ENCODE measurements around the gene CPNE7. TPM values are rescaled to one million over a fixed set of nuclear protein-coding genes. Genes with fewer than 3 reads are reported as not detected.

CPNE7 gene
- total RNA-seq, 1 donor from 2014 or later: 32.2 TPM

DNA sequence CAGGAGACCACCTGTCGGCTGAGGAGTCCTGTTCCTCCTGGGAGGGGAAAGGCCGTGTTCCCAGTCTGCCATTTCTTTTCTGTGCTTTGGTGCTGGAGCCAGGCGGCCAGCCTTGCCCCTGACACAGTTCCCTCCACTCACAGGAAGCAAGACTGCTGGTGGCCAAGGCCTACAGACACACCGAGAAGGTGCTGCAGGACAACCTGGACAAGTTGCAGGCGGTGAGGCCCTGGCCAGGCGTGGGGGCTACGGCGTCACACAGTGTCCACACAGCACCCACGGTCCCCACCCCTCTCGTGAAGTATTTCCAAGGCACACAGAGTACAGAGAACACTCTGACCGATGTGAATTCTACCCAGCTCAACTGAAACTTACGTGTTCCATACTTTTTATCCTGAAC lies 21.2 kb upstream of the CPNE7 start:
- Mint-ChIP-seq H3K27me3 (ENCODE audit: insufficient read depth) (no peaks in the 10 kb centered on the region), H3K4me3 (no peak overlapping the region), H3K9me3 (no peaks in the 10 kb centered on the region), H3K36me3 (ENCODE audit: low read depth) (peaks cover 20% of the 10 kb centered on the region), H3K4me1 (ENCODE audit: low read depth) (peaks cover 10% of the 10 kb centered on the region), H3K27ac (no peak overlapping the region)
- intact Hi-C loops (cut with micrococcal nuclease): no loop called here
- DNase-seq (ENCODE audit: low spot score): no peak

DNA sequence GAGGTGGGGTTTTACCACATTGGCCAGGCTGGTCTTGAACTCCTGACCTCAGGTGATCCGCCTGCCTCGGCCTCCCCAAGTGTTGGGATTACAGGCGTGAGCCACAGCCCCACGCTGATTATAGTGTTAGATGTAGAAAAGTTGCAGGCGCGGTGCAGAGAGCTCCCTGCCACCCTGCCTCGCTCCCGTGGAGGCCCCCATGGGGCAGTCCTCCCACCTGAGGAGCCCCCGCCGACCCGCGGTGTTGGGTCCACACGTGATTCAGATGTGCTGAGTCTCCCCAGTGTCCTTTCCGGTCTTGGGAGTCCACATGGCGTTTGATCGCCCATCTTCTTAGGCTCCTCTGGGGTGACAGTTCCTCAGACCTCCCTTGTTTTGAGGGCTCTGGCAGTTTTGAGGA lies 20.3 kb upstream of the CPNE7 start:
- H3K4me3 Mint-ChIP-seq: no peak overlapping the region
- no peak overlapping the region for H3K27ac Mint-ChIP-seq
- peaks cover 14% of the 10 kb centered on the region for H3K4me1 Mint-ChIP-seq (ENCODE audit: low read depth)
- intact Hi-C loops (cut with micrococcal nuclease): no loop called here
- no peaks in the 10 kb centered on the region for H3K9me3 Mint-ChIP-seq
- no peaks in the 10 kb centered on the region for H3K27me3 Mint-ChIP-seq (ENCODE audit: insufficient read depth)
- DNase-seq (ENCODE audit: low spot score): no peak
- H3K36me3 Mint-ChIP-seq (ENCODE audit: low read depth): peaks cover 17% of the 10 kb centered on the region

DNA sequence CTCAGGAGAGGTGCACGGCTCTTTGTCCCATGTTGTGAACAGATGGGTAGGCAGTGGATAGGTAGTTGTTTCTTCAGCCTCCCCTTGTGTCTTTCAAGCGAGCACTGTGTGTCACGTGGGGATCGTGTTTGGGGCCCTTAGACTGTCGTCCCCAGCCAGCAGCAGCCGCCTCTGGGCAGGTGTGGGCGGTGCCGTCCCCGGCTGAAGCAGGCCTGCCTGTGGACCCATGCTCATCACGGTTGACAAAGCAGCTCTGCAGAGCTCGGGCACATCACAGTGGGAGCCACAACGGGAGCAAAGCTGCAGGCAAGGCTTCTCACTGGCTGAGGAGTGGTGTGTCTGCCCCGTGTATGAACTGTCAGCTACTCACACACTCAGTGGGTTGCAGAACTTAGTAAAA lies 19.8 kb upstream of the CPNE7 start:
- no peak overlapping the region for H3K4me3 Mint-ChIP-seq
- H3K9me3 Mint-ChIP-seq: no peaks in the 10 kb centered on the region
- DNase-seq (ENCODE audit: low spot score): no peak
- H3K27ac Mint-ChIP-seq: no peak overlapping the region
- H3K4me1 Mint-ChIP-seq (ENCODE audit: low read depth): peaks cover 14% of the 10 kb centered on the region
- H3K27me3 Mint-ChIP-seq (ENCODE audit: insufficient read depth): no peaks in the 10 kb centered on the region
- H3K36me3 Mint-ChIP-seq (ENCODE audit: low read depth): peaks cover 13% of the 10 kb centered on the region
- intact Hi-C loops (cut with micrococcal nuclease): no loop called here

DNA sequence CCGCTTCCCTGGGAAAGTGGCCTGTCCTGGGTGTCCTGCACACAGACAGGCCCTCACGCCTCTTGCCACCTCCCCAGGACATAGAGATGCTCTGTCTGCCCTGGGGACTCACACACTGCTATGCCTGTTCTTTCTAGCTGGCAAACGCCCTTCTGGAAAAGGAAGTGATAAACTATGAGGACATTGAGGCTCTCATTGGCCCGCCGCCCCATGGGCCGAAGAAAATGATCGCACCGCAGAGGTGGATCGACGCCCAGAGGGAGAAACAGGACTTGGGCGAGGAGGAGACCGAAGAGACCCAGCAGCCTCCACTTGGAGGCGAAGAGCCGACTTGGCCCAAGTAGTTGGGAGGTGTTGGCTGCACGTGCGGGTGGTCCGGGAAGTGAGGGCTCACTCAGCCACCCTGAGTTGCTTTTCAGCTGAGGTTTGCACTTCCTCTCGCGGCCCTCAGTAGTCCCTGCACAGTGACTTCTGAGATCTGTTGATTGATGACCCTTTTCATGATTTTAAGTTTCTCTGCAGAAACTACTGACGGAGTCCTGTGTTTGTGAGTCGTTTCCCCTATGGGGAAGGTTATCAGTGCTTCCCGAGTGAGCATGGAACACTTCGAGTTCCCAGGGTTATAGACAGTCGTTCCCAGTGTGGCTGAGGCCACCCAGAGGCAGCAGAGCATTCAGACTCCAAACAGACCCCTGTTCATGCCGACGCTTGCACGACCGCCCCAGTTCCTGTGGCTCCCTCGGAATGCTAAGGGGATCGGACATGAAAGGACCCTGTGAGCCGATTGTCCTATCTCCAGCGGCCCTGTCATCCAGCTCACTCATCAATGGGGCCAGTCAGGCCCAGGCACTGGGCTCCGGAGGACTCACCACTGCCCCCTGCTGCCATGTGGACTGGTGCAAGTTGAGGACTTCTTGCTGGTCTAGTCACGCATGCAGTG lies 18.5 kb upstream of the CPNE7 start:
- Mint-ChIP-seq H3K36me3 (ENCODE audit: low read depth) (peaks cover 21% of the 10 kb centered on the region), H3K4me1 (ENCODE audit: low read depth) (peaks cover 19% of the 10 kb centered on the region), H3K4me3 (peak overlapping the region; percentile 54), H3K27me3 (ENCODE audit: insufficient read depth) (no peaks in the 10 kb centered on the region), H3K27ac (peak overlapping the region; percentile 26), H3K9me3 (no peaks in the 10 kb centered on the region)
- peak; percentile 73 for DNase-seq (ENCODE audit: low spot score)
- intact Hi-C loops (cut with micrococcal nuclease): loop anchor here (1.0 kb wide), 2 partner anchors 196 to 224 kb away; no protein-coding TSS in a partner anchor

DNA sequence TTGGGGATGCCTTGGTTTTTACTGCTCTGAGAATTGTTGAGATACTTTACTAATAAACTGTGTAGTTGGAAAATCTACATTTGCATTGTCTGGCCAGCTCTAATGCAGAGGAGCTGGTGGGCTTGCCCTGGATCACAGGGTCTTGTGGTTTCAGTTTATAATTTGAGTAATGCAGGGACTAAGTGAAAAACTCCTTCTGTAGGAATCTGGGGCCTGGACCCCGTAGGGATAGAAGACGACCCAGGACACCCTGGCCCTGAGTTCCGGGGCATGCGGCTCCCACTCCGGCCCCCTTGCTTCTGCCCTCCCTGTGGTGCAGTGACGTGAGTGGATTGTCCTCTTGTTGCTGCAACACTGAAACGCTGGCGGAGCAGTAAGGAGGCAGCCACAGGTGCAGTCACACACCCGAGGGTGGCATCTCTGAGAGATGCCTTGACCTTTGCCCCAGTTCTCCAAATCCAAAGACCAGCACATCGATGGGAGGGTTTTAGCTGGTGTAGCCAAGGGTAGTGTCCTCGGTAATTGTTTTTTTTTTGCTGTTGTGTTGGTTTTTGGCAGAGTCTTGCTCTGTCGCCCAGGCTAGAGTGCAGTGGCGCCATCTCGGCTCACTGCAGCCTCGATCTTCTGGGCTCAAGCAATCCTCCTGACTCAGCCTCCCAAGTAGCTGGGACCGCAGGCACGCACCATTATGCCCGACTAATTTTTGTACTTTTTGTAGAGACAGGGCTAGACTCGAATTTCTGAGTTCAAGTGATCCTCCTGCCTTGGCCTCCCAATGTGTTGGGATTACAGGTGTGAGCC lies 17.7 kb upstream of the CPNE7 start:
- DNase-seq (ENCODE audit: low spot score): no peak
- intact Hi-C loops (cut with micrococcal nuclease): loop anchor here (1.0 kb wide), 2 partner anchors 197 to 225 kb away; no protein-coding TSS in a partner anchor
- peaks cover 25% of the 10 kb centered on the region for H3K36me3 Mint-ChIP-seq (ENCODE audit: low read depth)
- no peaks in the 10 kb centered on the region for H3K9me3 Mint-ChIP-seq
- peak overlapping the region; percentile 26 for H3K27ac Mint-ChIP-seq
- H3K4me3 Mint-ChIP-seq: peak overlapping the region; percentile 54
- peaks cover 26% of the 10 kb centered on the region for H3K4me1 Mint-ChIP-seq (ENCODE audit: low read depth)
- no peaks in the 10 kb centered on the region for H3K27me3 Mint-ChIP-seq (ENCODE audit: insufficient read depth)

DNA sequence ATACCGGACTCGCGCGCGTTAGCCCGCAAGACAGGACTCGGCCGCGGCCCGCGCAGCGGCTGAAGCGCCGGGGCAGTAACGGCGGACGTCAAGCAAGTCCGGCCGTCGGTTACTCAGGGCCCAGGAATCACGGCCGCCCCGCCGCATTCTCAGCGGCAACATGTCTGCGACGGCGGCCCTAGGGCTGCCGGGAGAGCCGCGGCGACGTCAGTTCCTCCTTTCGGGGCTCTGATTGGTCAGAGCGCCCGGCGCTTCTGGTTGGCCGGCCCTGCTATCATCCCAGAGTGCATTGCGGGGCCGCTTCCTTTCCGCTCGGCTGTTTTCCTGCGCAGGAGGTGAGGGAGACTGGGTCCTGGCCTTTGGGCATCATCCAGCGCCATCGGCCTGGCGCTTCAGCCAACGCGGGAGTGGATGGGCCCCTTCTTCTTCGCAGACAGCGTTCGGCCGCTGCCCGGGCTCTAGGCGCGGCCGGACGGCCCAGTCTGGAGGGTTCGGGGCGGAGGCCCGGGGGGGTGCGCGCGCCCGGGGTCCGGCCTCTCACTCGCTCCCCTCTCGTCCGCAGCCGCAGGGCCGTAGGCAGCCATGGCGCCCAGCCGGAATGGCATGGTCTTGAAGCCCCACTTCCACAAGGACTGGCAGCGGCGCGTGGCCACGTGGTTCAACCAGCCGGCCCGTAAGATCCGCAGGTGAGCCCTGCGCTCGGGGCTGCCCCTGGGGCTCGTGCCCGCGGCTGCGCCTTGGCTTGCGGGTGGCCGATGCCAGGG lies 15.0 kb upstream of the CPNE7 start, which contains the start of gene RPL13:
Gene RPL13 (plus strand): TSS at position 305 of the 764 bp plus-strand sequence. CDS start 278 bp downstream, at position 583.
- peaks cover 47% of the 10 kb centered on the region for H3K36me3 Mint-ChIP-seq (ENCODE audit: low read depth)

DNA sequence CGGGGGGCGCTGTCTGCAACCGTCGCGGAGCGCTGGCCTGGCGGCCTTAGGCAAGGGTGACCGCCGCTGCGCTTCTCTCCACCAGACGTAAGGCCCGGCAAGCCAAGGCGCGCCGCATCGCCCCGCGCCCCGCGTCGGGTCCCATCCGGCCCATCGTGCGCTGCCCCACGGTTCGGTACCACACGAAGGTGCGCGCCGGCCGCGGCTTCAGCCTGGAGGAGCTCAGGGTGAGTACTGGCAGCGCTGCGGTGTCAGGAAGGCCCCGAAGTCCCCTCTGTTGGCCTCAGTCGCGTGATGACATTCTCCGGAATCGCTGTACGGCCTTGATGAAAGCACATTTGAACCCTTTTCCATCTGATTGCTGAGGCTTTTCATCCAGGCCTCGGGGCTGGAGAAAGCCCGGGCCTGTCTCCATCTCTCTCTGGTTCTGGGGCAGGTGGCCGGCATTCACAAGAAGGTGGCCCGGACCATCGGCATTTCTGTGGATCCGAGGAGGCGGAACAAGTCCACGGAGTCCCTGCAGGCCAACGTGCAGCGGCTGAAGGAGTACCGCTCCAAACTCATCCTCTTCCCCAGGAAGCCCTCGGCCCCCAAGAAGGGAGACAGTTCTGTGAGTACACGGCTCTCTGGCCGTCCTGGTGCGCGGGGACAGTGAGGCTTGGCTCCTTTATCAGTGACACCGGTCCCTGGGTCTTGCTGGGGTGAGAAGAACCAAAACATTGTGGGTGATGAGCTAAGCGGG lies 14.2 kb upstream of the CPNE7 start:
- H3K27me3 Mint-ChIP-seq (ENCODE audit: insufficient read depth): no peaks in the 10 kb centered on the region
- no peak for DNase-seq (ENCODE audit: low spot score)
- H3K36me3 Mint-ChIP-seq (ENCODE audit: low read depth): peaks cover 45% of the 10 kb centered on the region
- H3K4me1 Mint-ChIP-seq (ENCODE audit: low read depth): peaks cover 55% of the 10 kb centered on the region
- intact Hi-C loops (cut with micrococcal nuclease): loop anchor here (2.0 to 5.0 kb wide), 3 partner anchors 79 to 749 kb away; partner anchors contain the start of gene APRT
- peak overlapping the region; percentile 86 for H3K27ac Mint-ChIP-seq
- H3K4me3 Mint-ChIP-seq: peak overlapping the region; percentile 98
- no peaks in the 10 kb centered on the region for H3K9me3 Mint-ChIP-seq

More for the DNA sequence above, 15.0 kb upstream of the CPNE7 start, which contains the start of gene RPL13:
- Mint-ChIP-seq H3K27me3 (ENCODE audit: insufficient read depth) (no peaks in the 10 kb centered on the region), H3K4me1 (ENCODE audit: low read depth) (peaks cover 48% of the 10 kb centered on the region), H3K9me3 (no peaks in the 10 kb centered on the region), H3K27ac (peak within 1 kb of the TSS; percentile 99), H3K4me3 (peak within 1 kb of the TSS; percentile 98)
- intact Hi-C loops (cut with micrococcal nuclease): loop anchor here (1.0 to 5.0 kb wide), 6 partner anchors 52 to 748 kb away; partner anchors contain the start of genes ANKRD11, APRT and SPG7
- DNase-seq (ENCODE audit: low spot score): peak; percentile 91

DNA sequence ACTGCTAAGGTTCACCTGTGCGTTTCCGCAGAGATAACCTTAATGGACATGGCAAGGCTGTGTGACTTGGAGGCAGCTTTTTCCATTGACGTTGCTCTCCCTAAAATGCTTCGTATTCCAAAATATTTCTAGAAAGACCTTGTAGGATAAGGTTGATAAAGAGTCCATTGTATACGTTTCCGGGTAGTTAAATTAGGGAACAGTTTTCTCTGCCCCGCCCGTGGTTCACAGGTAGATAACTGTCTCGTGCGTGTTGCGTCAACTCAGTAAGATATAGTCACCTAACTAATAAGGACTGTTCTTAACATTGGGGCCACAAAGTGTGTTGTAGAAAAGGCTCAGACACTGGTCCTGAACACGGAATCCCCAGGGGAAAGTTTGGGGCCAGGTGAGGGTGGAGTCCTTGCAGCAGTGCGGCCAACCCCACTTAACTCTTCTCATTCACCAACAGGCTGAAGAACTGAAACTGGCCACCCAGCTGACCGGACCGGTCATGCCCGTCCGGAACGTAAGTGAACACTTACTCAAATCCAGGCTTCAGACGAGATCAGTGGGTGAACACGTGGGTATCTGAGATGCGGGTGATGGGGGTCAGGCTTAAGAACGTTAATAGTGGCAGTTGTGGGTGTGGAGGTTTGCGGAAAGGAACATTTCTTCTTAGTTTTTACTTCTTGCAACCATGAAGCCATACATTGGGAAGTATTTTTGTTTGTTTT lies 13.5 kb upstream of the CPNE7 start:
- Mint-ChIP-seq H3K4me1 (ENCODE audit: low read depth) (peaks cover 57% of the 10 kb centered on the region), H3K27ac (peak overlapping the region; percentile 86), H3K36me3 (ENCODE audit: low read depth) (peaks cover 45% of the 10 kb centered on the region), H3K27me3 (ENCODE audit: insufficient read depth) (no peaks in the 10 kb centered on the region), H3K9me3 (no peaks in the 10 kb centered on the region), H3K4me3 (peak overlapping the region; percentile 98)
- intact Hi-C loops (cut with micrococcal nuclease): loop anchor here (2.0 to 5.0 kb wide), 3 partner anchors 79 to 750 kb away; partner anchors contain the start of gene APRT
- DNase-seq (ENCODE audit: low spot score): no peak

DNA sequence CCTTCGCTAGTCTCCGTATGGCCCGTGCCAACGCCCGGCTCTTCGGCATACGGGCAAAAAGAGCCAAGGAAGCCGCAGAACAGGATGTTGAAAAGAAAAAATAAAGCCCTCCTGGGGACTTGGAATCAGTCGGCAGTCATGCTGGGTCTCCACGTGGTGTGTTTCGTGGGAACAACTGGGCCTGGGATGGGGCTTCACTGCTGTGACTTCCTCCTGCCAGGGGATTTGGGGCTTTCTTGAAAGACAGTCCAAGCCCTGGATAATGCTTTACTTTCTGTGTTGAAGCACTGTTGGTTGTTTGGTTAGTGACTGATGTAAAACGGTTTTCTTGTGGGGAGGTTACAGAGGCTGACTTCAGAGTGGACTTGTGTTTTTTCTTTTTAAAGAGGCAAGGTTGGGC lies 12.6 kb upstream of the CPNE7 start:
- intact Hi-C loops (cut with micrococcal nuclease): loop anchor here (5.0 kb wide), 1 partner anchor 751 kb away; the partner anchor contains the start of gene APRT
- peaks cover 49% of the 10 kb centered on the region for H3K4me1 Mint-ChIP-seq (ENCODE audit: low read depth)
- no peak overlapping the region for H3K27ac Mint-ChIP-seq
- peaks cover 41% of the 10 kb centered on the region for H3K36me3 Mint-ChIP-seq (ENCODE audit: low read depth)
- H3K9me3 Mint-ChIP-seq: no peaks in the 10 kb centered on the region
- no peak for DNase-seq (ENCODE audit: low spot score)
- H3K4me3 Mint-ChIP-seq: peak overlapping the region; percentile 98
- no peaks in the 10 kb centered on the region for H3K27me3 Mint-ChIP-seq (ENCODE audit: insufficient read depth)

DNA sequence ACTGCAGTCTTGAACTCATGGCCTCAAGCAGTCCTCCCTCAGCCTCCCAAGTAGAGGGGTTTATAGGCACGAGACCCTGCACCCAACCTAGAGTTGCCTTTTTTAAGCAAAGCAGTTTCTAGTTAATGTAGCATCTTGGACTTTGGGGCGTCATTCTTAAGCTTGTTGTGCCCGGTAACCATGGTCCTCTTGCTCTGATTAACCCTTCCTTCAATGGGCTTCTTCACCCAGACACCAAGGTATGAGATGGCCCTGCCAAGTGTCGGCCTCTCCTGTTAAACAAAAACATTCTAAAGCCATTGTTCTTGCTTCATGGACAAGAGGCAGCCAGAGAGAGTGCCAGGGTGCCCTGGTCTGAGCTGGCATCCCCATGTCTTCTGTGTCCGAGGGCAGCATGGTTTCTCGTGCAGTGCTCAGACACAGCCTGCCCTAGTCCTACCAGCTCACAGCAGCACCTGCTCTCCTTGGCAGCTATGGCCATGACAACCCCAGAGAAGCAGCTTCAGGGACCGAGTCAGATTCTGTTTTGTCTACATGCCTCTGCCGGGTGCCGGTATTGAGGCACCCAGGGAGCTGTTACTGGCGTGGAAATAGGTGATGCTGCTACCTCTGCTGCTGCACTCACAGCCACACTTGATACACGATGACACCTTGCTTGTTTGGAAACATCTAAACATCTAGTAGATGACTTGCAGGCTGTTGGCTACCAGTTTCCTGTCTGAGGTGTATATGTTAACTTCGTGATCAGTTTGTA lies 11.7 kb upstream of the CPNE7 start:
- peaks cover 49% of the 10 kb centered on the region for H3K4me1 Mint-ChIP-seq (ENCODE audit: low read depth)
- peak overlapping the region; percentile 98 for H3K4me3 Mint-ChIP-seq
- no peaks in the 10 kb centered on the region for H3K27me3 Mint-ChIP-seq (ENCODE audit: insufficient read depth)
- no peaks in the 10 kb centered on the region for H3K9me3 Mint-ChIP-seq
- peaks cover 41% of the 10 kb centered on the region for H3K36me3 Mint-ChIP-seq (ENCODE audit: low read depth)
- H3K27ac Mint-ChIP-seq: no peak overlapping the region
- intact Hi-C loops (cut with micrococcal nuclease): loop anchor here (5.0 kb wide), 1 partner anchor 752 kb away; the partner anchor contains the start of gene APRT
- DNase-seq (ENCODE audit: low spot score): no peak
